CD4-positive, alpha-beta T cell treated with Interleukin-10 for 1 hour (primary cell): ENCODE measurements around the gene RPL28.
A peak's percentile ranks its signal among the peaks of the same experiment; 100 is the strongest.
"Not testable (repeated sequence)": the region's sequence is repeated elsewhere in the genome, so short reads cannot be mapped to it uniquely, and the experiment has no call there.

Experiments used
- DNase-seq: peaks from one replicate; pipeline ENCODE4 v3.0.0-alpha.2; 2020

RPL28 gene

GRCh38 chr19:55433292-55433691, 47.6 kb downstream of the RPL28 start:
- no peak for DNase-seq

GRCh38 chr19:55434356-55434919, 48.7 kb downstream of the RPL28 start:
- DNase-seq, result no peak

DNA sequence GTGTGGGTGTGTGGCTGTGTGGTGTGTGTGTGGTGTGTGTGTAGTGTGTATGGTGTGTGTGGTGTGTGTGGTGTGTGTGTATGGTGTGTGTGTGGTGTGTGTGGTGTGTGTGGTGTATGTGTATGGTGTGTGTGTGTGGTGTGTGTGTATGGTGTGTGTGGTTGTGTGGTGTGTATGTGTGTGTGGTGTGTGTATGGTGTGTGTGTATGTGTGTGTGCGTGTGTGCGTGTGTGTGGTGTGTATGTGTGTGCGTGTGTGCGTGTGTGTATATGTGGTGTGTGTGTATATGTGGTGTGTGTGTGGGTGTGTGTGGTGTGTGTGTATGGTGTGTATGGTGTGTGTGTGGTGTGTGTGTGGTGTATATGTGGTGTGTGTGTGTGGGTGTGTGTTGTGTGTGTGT, 49.3 kb downstream of the RPL28 start:
- no peak for DNase-seq

GRCh38 chr19:55436847-55437246, 51.1 kb downstream of the RPL28 start:
- DNase-seq, result no peak

DNA sequence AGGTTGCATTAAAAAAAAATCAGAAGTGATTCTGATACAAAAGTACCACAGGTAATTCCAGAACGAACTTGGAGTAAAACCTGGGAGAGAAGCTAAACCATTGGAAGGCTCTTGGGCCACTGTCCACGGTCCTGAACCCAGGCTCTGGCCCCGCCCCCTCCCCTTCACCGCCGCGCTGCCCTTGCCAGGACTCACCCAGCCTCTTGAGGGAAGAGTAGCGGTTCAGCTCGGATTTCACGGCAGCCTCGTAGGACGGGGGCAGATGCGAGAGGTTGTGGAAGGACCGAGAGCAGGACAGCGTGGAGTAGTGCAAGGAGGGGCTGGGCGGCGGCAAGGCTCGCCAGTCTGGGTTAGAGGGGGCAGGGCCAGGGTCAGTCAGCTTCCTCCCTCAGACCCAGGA, 51.7 kb downstream of the RPL28 start:
- peak; percentile 19 for DNase-seq

DNA sequence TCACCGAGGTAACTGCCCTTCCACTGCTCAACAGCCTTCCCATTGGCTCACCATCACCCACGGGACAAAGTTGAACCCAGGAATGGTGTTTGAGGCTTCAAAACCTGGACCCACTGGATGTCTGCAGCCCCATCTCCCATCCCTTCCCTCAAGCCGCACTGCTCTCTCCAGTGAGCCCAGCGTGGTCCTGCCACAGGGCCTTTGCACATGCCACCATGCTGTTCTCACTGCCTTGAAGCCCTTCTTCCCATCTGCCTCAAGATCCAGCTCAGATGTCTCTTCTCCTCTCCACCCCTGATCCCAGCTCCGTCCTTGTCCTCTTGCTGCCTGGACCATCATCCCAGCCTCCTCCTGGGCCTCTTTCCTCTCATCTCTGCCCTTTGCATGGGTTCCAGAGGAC, 53.3 kb downstream of the RPL28 start:
- DNase-seq, result no peak

GRCh38 chr19:55440411-55441105, 54.8 kb downstream of the RPL28 start:
- DNase-seq, result no peak

DNA sequence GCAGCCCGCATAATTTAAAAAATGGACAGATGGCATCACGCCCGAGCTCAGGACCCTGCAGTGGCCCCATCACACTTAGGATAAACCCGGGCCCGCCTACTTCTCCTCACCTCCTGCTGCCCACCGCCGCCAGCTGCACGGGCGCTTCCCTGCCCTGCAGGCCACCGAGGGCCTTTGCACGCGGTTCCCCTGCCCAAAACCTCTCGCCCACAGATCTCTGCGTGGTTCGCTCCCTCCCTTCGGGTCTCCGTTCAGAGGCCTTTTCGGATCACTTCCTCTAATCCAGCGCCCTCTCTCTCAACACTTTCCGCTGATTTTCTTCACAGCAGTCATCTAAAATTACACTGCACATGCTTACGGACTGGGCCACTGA, 55.6 kb downstream of the RPL28 start:
- DNase-seq, result no peak

- no peak for DNase-seq
These were observed 56.1 kb downstream of the RPL28 start for GRCh38 chr19:55441692-55442321.

GRCh38 chr19:55442372-55442961, 56.7 kb downstream of the RPL28 start:
- no peak for DNase-seq

DNA sequence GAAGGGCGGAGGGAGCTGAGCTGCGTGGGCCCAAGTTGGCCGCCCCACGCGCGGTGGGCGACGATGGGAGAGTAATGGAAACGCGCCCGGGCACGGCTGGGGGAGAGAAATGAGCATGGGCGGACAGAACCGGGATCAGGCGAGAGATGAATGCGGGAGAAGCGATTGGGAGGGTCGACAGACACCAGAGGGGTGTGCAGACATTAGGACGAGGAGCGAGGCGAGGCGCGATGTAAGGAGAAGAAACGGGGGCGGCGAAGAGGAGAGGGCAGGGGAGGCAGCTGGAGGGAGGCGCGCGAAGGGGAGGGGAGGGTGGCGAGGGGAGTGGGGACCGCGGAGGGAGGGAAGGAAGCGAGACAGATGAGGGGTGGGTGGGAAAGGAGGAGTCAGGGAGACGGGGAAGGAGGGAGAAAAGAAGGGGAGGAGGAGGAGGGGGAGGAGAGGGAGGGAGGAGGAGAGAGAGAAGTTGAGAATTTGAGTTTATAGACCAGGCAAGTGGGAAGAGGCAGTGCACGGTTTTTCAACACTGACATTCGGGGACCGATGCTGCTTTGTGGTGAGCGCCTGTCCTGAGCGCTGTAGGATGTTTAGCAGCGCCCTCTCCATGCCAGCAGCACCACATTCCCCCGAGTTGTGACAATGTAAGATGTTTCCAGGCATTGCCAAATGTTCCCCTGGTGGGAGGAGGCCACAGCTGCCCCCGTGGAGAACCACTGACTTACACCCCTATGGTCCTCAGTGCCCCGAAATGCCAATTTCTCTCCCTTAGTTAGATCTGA, 57.5 kb downstream of the RPL28 start, which contains the start of gene SHISA7:
Gene SHISA7 (minus strand): TSS at position 256 of the 779 bp plus-strand sequence. CDS start 437 bp downstream, outside the sequence.
- no peak for DNase-seq

- DNase-seq, result no peak
These were observed 58.2 kb downstream of the RPL28 start for GRCh38 chr19:55443824-55444480.

DNA sequence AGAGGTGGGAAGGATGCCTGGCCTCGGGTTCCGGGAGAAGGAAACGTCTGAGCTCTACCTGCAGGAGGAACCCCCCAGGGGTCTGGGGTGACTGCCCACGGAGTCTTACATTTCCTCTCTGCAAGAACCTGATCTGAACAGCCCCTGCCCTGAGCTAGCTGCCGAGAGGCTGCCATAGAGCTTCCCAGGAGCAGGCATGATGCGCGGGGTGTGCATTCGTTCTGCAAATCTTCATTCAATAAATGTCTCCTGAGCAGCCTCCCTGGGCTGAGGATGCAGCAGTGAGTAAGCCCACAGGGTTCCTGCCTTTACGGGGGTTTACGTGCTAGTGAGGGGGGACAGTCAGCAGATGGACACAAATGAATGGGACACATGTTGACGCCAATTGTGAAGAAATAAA, 58.9 kb downstream of the RPL28 start:
- no peak for DNase-seq

GRCh38 chr19:55446060-55446459, 60.3 kb downstream of the RPL28 start:
- DNase-seq, result no peak

DNA sequence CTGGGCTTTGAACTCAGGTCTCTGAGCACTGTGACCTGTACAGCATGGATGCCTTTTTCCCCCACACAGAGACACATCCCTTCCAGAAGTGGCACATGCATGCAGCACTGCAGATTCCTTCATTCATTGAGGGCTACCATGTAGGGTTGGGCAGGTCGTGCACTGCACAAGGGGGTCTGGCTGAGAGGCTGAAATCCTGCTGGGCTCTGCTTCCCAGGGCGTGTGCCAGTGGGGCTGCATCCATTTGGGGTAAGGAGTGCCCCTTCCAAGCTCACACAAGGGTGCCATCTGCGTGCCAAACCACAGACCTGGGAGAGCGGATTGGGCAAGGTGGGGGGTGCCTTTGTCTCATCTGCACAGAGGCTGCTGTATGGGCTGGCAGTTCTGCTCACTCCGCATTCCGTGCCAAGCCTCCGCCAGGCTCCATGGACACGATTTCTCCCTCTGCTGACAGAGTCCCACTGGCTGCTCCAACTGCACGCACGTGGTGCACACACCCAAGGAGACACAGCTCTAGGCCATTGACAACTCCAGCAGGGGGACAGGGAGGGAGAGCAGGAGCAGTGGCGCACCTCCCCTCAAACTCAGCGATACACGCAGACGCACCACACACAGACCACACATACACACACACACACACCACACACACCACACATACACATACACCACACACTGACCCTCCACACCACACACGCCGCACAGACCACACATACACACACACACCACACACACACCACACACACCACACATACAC, 61.9 kb downstream of the RPL28 start:
- DNase-seq, result no peak

DNA sequence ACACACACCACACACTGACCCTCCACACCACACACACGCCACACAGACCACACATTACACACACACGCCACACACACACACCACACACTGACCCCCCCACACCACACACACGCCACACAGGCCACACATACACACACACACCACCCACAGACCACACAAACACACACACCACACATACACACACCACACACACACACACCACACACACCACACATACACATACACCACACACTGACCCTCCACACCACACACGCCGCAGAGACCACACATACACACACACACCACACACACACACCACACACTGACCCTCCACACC, 62.4 kb downstream of the RPL28 start:
- not testable (repeated sequence) for DNase-seq

DNA sequence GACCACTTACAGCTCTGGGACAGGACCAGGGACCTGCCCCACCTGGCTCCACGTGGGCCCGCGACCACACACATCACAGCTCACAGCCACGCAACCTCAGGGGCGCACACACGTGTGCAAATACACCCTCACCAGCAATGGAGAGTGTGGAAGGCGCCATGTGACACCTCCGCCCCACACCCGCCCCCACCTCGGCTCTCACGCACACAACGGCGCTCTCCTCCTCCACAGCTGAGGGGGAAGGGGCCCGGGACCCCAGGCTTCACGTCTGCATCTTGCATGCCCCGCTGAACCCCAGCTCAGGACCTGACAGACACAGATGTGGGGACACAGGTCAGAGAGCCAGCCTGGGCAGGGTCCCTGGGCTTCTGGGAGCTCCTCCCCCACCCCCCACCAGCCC, 63.7 kb downstream of the RPL28 start:
- no peak for DNase-seq

DNA sequence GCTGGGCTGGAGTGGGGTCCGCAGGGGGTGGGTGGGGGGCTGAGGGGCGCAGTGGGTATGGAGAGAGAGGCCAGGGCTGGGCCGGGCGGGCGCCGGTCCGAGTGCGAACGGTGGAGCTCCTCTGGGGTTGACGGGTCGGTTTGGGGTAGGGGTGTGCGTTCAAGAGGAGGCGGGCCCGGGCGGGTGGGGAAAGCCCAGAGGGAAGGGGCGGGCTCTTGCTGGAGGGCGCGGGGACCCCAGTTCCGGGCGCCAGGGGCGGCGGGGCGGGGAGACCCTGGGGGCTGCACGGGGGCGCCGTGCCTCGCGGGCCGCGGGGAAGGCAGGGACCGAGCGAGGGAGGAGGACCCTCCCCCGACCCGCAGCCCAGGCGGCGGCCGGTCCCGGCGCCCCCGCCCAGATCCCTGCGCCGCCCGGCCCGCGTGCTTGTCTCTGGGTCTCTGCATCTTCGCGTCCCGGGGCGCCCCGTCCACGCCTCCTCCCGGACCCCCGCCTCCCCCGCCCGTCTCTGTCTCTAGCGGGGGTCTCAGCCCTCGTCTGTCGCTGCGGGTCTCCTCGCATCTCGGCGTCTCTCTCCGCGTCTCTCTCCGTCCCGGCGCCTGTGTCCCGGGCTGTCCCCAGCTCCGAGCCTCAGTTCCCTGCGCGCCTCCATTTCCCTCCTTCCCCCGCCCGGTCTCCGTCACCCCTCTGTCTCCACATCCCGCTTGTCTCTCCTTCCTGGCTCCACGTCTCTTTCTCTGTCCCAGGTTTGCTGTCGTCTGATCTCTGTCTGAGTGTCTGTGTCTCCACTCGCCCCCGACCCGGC, 65.6 kb downstream of the RPL28 start:
- DNase-seq, result no peak

GRCh38 chr19:55451965-55452748, 66.4 kb downstream of the RPL28 start:
- peak; percentile 47 for DNase-seq
